Measurements from ENCODE around the gene ACTL9.

ACTL9 gene

GRCh38 chr19:8654591-8655339, 43.8 kb downstream of the ACTL9 start:
- FAIRE-seq, result peak; percentile 78

GRCh38 chr19:8648240-8648639, 50.4 kb downstream of the ACTL9 start:
- DNase-seq (ENCODE audit: extremely low spot score, insufficient read length, low read depth) (no peak), FAIRE-seq (no peak)

More at GRCh38 chr19:8654591-8655339, 43.8 kb downstream of the ACTL9 start:
- DNase-seq (ENCODE audit: extremely low spot score, insufficient read length, low read depth), result peak; percentile 51

Data from GM18507 (cell line).